ENCODE results near the gene ATG5. TPM values are rescaled to one million over a fixed set of nuclear protein-coding genes. Genes with fewer than 3 reads are reported as not detected.
A peak's percentile ranks its signal among the peaks of the same experiment; 100 is the strongest.

The ATG5 gene
- total RNA-seq, 1 donor from 2014 or later = 25.5 TPM

- no peak for DNase-seq (ENCODE audit: low read depth)
- TF ChIP-seq CTCF (conservative IDR thresholded peaks at IDR 0.05; ENCODE audit: low read depth, low read length) = no peak
- H3K4me3 ChIP-seq (ENCODE audit: low read depth, low read length) = no peak overlapping the region
Measured at GRCh38 chr6:106315765-106316374, 9.7 kb downstream of the ATG5 start.

GRCh38 chr6:106309766-106310373 lies 15.7 kb downstream of the ATG5 start:
- H3K4me3 ChIP-seq (ENCODE audit: low read depth, low read length) = no peak overlapping the region
- no peak for DNase-seq (ENCODE audit: low read depth)
- TF ChIP-seq CTCF (conservative IDR thresholded peaks at IDR 0.05; ENCODE audit: low read depth, low read length) = no peak

DNA sequence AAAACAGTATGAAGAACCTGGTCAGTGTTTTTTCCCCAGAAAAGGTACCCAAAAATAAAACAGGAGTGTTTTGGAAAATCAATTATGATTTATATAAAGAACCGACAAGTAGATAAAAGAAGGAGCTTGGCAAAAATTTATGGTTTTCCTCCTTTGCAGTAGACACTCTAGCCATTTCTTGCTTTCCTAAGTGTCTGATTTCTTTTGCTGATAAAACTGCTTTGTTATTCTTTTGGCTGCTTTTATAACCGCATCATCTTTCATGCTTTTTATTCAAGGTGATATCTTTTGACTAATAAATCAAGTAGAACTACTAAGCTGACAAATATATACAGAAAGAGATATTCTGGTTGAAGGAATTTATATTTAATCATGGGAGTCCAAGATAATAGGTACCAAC lies 16.6 kb downstream of the ATG5 start:
- no peak for DNase-seq (ENCODE audit: low read depth)
- TF ChIP-seq CTCF (conservative IDR thresholded peaks at IDR 0.05; ENCODE audit: low read depth, low read length) = no peak
- no peak overlapping the region for H3K4me3 ChIP-seq (ENCODE audit: low read depth, low read length)

DNA sequence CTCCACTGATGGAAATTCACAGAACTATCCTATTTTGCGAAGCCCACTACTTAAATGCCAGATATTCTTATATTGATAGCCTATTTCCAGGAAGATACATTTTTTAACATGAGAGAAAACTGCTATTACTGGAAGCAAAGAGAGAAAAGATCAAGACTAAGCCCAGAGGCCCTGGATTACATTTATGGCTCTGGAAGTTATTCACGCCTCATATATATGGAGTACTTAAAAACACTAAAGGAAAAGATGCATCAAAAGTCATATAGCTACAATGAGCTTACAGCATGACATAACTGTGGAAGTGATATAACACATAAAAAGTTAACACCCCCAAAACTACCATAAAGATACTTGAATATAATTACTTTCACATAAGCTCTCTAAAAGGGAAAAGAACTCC lies 19.8 kb downstream of the ATG5 start:
- no peak for TF ChIP-seq CTCF (conservative IDR thresholded peaks at IDR 0.05; ENCODE audit: low read depth, low read length)
- no peak for DNase-seq (ENCODE audit: low read depth)
- H3K4me3 ChIP-seq (ENCODE audit: low read depth, low read length) = no peak overlapping the region

- TF ChIP-seq CTCF (conservative IDR thresholded peaks at IDR 0.05; ENCODE audit: low read depth, low read length) = peak; percentile 67
- no peak for DNase-seq (ENCODE audit: low read depth)
- no peak overlapping the region for H3K4me3 ChIP-seq (ENCODE audit: low read depth, low read length)
Measured at GRCh38 chr6:106300944-106301343, 24.6 kb downstream of the ATG5 start.

DNA sequence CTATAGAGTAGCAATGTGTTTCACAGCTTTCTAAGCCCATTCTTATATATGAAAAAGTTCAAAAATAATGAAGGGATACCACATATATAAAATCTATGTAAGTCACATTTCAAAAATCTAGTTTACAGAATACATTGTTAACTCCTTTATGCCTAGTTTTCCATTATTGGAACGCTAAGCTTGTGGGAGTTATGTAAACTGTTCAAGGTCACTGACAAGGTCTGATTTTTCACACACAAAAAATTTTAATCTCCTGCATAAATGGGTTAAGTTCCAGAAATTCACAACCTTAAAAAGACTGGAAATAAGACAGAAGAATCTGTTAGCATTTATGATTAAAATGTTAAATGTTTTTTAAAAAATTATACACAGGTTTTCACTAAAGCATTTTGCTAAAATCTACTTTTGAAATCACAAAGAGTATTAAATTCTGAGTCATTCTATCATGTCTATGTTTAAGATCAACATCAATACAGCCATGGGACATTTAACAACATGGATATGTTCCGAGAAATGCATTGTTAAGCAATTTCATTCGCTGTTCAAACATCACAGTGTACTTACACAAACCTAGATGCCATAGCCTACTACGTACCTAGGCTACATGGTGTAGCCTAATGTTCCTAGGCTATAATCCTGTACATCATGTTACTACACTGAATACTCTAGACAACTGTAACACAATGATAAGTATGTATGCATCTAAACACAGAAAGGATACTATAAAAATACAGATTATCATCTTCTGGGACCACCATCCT lies 25.4 kb downstream of the ATG5 start:
- DNase-seq (ENCODE audit: low read depth) = no peak
- H3K4me3 ChIP-seq (ENCODE audit: low read depth, low read length) = no peak overlapping the region
- no peak for TF ChIP-seq CTCF (conservative IDR thresholded peaks at IDR 0.05; ENCODE audit: low read depth, low read length)

Measured in epithelial cell of proximal tubule (primary cell).